ENCODE results near the gene PDGFRB.

Gene PDGFRB

GRCh38 chr5:150105928-150106615 lies 49.6 kb downstream of the PDGFRB start:
- no peak for DNase-seq (ENCODE audit: low read depth)
- no peak for TF ChIP-seq CTCF (IDR thresholded peaks at IDR 0.05; ENCODE audit: insufficient read depth, low read depth, low read length, missing control alignments)
- no peak overlapping the region for H3K4me3 ChIP-seq (ENCODE audit: low read depth, low read length)

- no peak overlapping the region for H3K4me3 ChIP-seq (ENCODE audit: low read depth, low read length)
- no peak for TF ChIP-seq CTCF (IDR thresholded peaks at IDR 0.05; ENCODE audit: insufficient read depth, low read depth, low read length, missing control alignments)
- DNase-seq (ENCODE audit: low read depth) = no peak
Measured at GRCh38 chr5:150104550-150104870, 51.1 kb downstream of the PDGFRB start.

GRCh38 chr5:150103678-150104549 lies 51.7 kb downstream of the PDGFRB start:
- no peak overlapping the region for H3K4me3 ChIP-seq (ENCODE audit: low read depth, low read length)
- TF ChIP-seq CTCF (IDR thresholded peaks at IDR 0.05; ENCODE audit: insufficient read depth, low read depth, low read length, missing control alignments) = no peak
- DNase-seq (ENCODE audit: low read depth) = no peak

- H3K4me3 ChIP-seq (ENCODE audit: low read depth, low read length) = no peak overlapping the region
- TF ChIP-seq CTCF (IDR thresholded peaks at IDR 0.05; ENCODE audit: insufficient read depth, low read depth, low read length, missing control alignments) = no peak
- no peak for DNase-seq (ENCODE audit: low read depth)
Measured at GRCh38 chr5:150101023-150101422, 54.6 kb downstream of the PDGFRB start.

GRCh38 chr5:150097152-150097551 lies 58.5 kb downstream of the PDGFRB start:
- no peak for TF ChIP-seq CTCF (IDR thresholded peaks at IDR 0.05; ENCODE audit: insufficient read depth, low read depth, low read length, missing control alignments)
- DNase-seq (ENCODE audit: low read depth) = no peak
- no peak overlapping the region for H3K4me3 ChIP-seq (ENCODE audit: low read depth, low read length)

GRCh38 chr5:150092159-150092787 lies 63.4 kb downstream of the PDGFRB start:
- TF ChIP-seq CTCF (IDR thresholded peaks at IDR 0.05; ENCODE audit: insufficient read depth, low read depth, low read length, missing control alignments) = no peak
- peak; percentile 37 for DNase-seq (ENCODE audit: low read depth)
- no peak overlapping the region for H3K4me3 ChIP-seq (ENCODE audit: low read depth, low read length)
